CD4-positive, alpha-beta memory T cell (primary cell): Measurements from ENCODE around the gene MARCO. TPM values are rescaled to one million over a fixed set of nuclear protein-coding genes. Genes with fewer than 3 reads are reported as not detected.
A peak's percentile ranks its signal among the peaks of the same experiment; 100 is the strongest.

Experiments used
- CTCF ChIA-PET: fragments of 350-600 bp; sonication (Branson Sonifier 250); formaldehyde crosslinking; loops from one replicate; lab custom pipeline; 2021; ENCODE audit warnings: inconsistent platforms; ENCODE audit not compliant: partially characterized antibody; lab: Charles Lee
- POLR2A ChIA-PET: fragments of 350-600 bp; sonication (Branson Sonifier 250); formaldehyde crosslinking; loops from one replicate; lab custom pipeline; 2021; ENCODE audit not compliant: partially characterized antibody; lab: Charles Lee
- DNase-seq, 5 donors: peaks; one replicate each; pipeline versions ENCODE4 v3.0.0 to v3.0.0-alpha.2; 2020 to 2022; ENCODE audit warnings: mixed read lengths in 1 of 5
- H3K27ac ChIP-seq: one replicate; pipeline ENCODE4 v1.7.0; 2013; ENCODE audit warnings: low read depth, low read length
- H3K27me3 ChIP-seq: 2 replicates; pipeline ENCODE4 v1.7.0; 2013; ENCODE audit warnings: mild to moderate bottlenecking, low read length, moderate library complexity; ENCODE audit not compliant: insufficient read depth
- H3K36me3 ChIP-seq: 2 replicates; pipeline ENCODE4 v1.7.0; 2013; ENCODE audit warnings: mild to moderate bottlenecking, low read length, moderate library complexity; ENCODE audit not compliant: insufficient read depth
- H3K4me1 ChIP-seq: 2 replicates; pipeline ENCODE4 v1.7.0; 2013; ENCODE audit warnings: mild to moderate bottlenecking, low read length, moderate library complexity; ENCODE audit not compliant: insufficient read depth
- H3K4me3 ChIP-seq, 2 donors: one replicate each; pipeline ENCODE4 v1.7.0; 2013; ENCODE audit warnings: low read length in 2 of 2, mild to moderate bottlenecking in 1 of 2
- H3K9me3 ChIP-seq, 2 donors: one replicate each; pipeline ENCODE4 v1.7.0; 2013; ENCODE audit warnings: low read length in 2 of 2, control low read depth in 1 of 2; ENCODE audit not compliant: control insufficient read depth in 1 of 2
- H3K27ac Mint-ChIP-seq, 7 donors: one replicate each; pipeline ENCODE4 v1.8.0; 2020 to 2021; ENCODE audit warnings: mixed read lengths in 7 of 7, mild to moderate bottlenecking in 6 of 7, inconsistent platforms in 3 of 7, moderate library complexity in 3 of 7
- H3K27me3 Mint-ChIP-seq, 2 donors: one replicate each; pipeline ENCODE4 v1.8.0; 2020 to 2021; ENCODE audit warnings: mixed read lengths in 2 of 2
- H3K36me3 Mint-ChIP-seq, 2 donors: one replicate each; pipeline ENCODE4 v1.8.0; 2020 to 2021; ENCODE audit warnings: mixed read lengths in 2 of 2, inconsistent platforms in 1 of 2, mild to moderate bottlenecking in 1 of 2
- H3K4me1 Mint-ChIP-seq, 4 donors: one replicate each; pipeline ENCODE4 v1.8.0; 2020 to 2021; ENCODE audit warnings: mixed read lengths in 4 of 4, mild to moderate bottlenecking in 1 of 4
- H3K4me3 Mint-ChIP-seq, 8 donors: one replicate each; pipeline ENCODE4 v1.8.0; 2020 to 2021; ENCODE audit warnings: mixed read lengths in 8 of 8, mild to moderate bottlenecking in 7 of 8, moderate library complexity in 6 of 8, inconsistent platforms in 3 of 8
- H3K9me3 Mint-ChIP-seq, 8 donors: one replicate each; pipeline ENCODE4 v1.8.0; 2020 to 2021; ENCODE audit warnings: mixed read lengths in 8 of 8, mild to moderate bottlenecking in 5 of 8, inconsistent platforms in 3 of 8, moderate library complexity in 1 of 8
- intact Hi-C: fragments of 100-400 bp; cut with micrococcal nuclease; formaldehyde crosslinking; loops from one replicate; pipeline ENCODE4 v1.15.1; 2023
- polyA plus RNA-seq, 2 donors: library from polyadenylated mRNA; unstranded; fragments of 300-500 nt; fragmentation: Illumina TruSeq; gene quantifications; one replicate each; pipeline ENCODE4 v1.2.3, GENCODE V29; 2021
- total RNA-seq, 2 experiments: library from RNA; stranded (reverse); gene quantifications; one replicate each; pipeline ENCODE4 v1.2.3, GENCODE V29; 2021

Gene MARCO
- total and polyA plus RNA-seq, 4 experiments from 2014 or later, result 0.17 TPM; not detected in 3

DNA sequence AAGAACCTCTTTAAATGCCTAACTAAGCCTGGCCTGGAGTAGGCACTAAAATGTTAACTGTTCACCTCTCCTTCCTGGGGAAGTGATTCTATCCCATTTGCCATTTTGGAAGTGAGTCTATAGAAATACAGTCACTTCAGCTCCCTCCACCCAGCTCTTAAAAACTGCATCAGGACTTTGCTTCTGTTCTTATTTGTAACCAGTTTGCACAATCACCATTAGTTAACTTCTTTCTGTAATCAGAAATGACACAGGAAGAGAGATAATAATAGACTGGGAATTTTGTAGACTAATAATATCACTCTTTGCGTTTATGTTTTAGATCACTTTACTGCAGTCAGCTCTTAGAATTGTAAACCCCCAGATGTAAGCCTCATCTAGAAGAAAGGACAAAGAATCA, 16.0 kb upstream of the MARCO start:
- Mint-ChIP-seq H3K4me3 (no peak overlapping the region), H3K4me1 (no peaks in the 10 kb centered on the region), H3K9me3 (peaks cover 0 to 8% (median 5%) of the 10 kb centered on the region in 8 donors), H3K27me3 (peaks cover 2 to 4% of the 10 kb centered on the region in 2 donors), H3K27ac (no peak overlapping the region), H3K36me3 (no peaks in the 10 kb centered on the region)
- no peaks in the 10 kb centered on the region for H3K4me1 ChIP-seq
- ChIA-PET POLR2A (no interaction called here), CTCF (interaction anchor here (1.2 kb wide), 1 partner anchor 8 kb away, joined by 3 read pairs; no protein-coding TSS in a partner anchor)
- H3K9me3 ChIP-seq, result no peaks in the 10 kb centered on the region
- no peaks in the 10 kb centered on the region for H3K36me3 ChIP-seq
- no peak overlapping the region for H3K4me3 ChIP-seq
- no peak overlapping the region for H3K27ac ChIP-seq
- DNase-seq, result no peak
- H3K27me3 ChIP-seq, result no peaks in the 10 kb centered on the region
- intact Hi-C loops, result no loop called here

DNA sequence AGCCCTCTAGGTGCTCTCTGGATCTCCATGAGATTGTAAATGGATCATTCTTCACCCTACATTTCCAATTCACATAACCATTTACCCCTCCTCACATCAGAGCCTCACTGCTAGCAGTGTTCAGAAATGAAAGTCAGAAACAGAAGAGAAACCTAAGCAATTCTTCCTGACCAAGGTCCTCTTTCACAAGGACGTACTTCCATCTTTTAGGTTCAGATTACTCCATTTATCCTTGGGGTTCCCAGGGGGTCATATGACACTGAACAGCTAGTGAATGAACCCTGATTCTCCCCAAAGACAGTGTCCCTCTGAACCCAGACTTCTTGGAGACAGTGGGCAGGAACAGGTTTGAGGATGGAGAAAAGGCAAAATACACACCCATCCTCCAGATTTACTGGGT, 12.9 kb upstream of the MARCO start:
- intact Hi-C loops, result no loop called here
- DNase-seq, result no peak
- H3K4me3 ChIP-seq, result no peak overlapping the region
- ChIA-PET CTCF (no interaction called here), POLR2A (no interaction called here)
- Mint-ChIP-seq H3K4me3 (no peak overlapping the region), H3K9me3 (peaks cover 5 to 28% (median 17%) of the 10 kb centered on the region in 8 donors), H3K36me3 (peaks cover 0 to 7% of the 10 kb centered on the region in 2 donors), H3K27ac (no peak overlapping the region), H3K27me3 (no peaks in the 10 kb centered on the region), H3K4me1 (no peaks in the 10 kb centered on the region)
- no peaks in the 10 kb centered on the region for H3K36me3 ChIP-seq
- H3K27ac ChIP-seq, result no peak overlapping the region
- no peaks in the 10 kb centered on the region for H3K27me3 ChIP-seq
- H3K9me3 ChIP-seq, result peaks cover 0 to 4% of the 10 kb centered on the region in 2 donors
- no peaks in the 10 kb centered on the region for H3K4me1 ChIP-seq

DNA sequence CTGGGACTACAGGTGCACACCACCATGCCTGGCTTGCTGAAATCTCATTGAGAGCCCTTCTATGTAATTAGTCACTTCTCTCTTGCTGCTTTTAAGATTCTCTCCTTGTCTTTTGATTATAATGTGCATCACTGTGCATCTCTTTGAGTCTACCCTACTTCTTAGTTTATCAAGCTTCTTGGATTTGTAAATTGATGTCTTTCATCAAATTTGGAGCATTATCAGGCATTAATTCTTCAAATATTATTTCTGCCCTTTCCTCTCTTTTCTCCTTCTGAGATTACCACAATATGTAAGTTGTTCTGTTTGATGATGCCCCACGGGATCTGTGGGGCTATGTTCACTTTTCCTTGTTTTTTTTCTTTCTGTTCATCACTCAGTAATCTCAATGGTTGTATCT, 9.0 kb upstream of the MARCO start:
- H3K9me3 ChIP-seq, result peaks cover 0 to 4% of the 10 kb centered on the region in 2 donors
- no peak overlapping the region for H3K4me3 Mint-ChIP-seq
- H3K4me3 ChIP-seq, result no peak overlapping the region
- POLR2A ChIA-PET, result no interaction called here
- H3K9me3 Mint-ChIP-seq, result peaks cover 5 to 29% (median 17%) of the 10 kb centered on the region in 8 donors
- no peaks in the 10 kb centered on the region for H3K36me3 ChIP-seq
- CTCF ChIA-PET, result no interaction called here
- intact Hi-C loops, result no loop called here
- no peaks in the 10 kb centered on the region for H3K4me1 ChIP-seq
- peaks cover 0 to 7% of the 10 kb centered on the region in 2 donors for H3K36me3 Mint-ChIP-seq
- no peaks in the 10 kb centered on the region for H3K27me3 Mint-ChIP-seq
- peak overlapping the region in 1 of 7 donors; percentile 9 for H3K27ac Mint-ChIP-seq
- DNase-seq, result no peak
- no peak overlapping the region for H3K27ac ChIP-seq
- no peaks in the 10 kb centered on the region for H3K27me3 ChIP-seq
- H3K4me1 Mint-ChIP-seq, result no peaks in the 10 kb centered on the region

DNA sequence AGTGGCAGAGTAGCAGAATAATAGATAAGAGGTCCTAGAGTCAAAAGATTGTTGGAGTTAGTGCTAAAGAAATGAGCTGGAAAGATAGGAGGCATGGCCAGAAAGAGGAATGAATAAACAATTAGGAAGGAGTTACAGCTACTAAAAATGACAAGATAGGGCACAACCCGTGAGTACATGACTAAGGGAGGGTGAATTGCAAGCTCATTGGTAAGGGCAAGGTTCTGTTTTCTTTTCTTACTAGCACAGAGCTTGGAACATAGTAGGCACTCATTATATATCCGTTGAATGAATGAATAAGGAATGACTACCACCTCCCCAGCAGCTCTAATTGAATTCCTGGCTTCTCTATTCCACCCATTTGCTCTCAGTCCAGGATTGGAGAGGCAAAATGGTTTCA, 5.7 kb upstream of the MARCO start:
- H3K4me3 ChIP-seq, result no peak overlapping the region
- Mint-ChIP-seq H3K27ac (no peak overlapping the region), H3K4me1 (peaks cover 0 to 7% (median under 1%) of the 10 kb centered on the region in 4 donors), H3K27me3 (peaks cover 2 to 5% of the 10 kb centered on the region in 2 donors), H3K4me3 (no peak overlapping the region), H3K9me3 (peaks cover 0 to 25% (median 13%) of the 10 kb centered on the region in 8 donors), H3K36me3 (peaks cover 0 to 7% of the 10 kb centered on the region in 2 donors)
- H3K9me3 ChIP-seq, result peaks cover 0 to 4% of the 10 kb centered on the region in 2 donors
- no peaks in the 10 kb centered on the region for H3K36me3 ChIP-seq
- H3K27ac ChIP-seq, result no peak overlapping the region
- POLR2A ChIA-PET, result no interaction called here
- H3K27me3 ChIP-seq, result no peaks in the 10 kb centered on the region
- intact Hi-C loops, result no loop called here
- CTCF ChIA-PET, result no interaction called here
- H3K4me1 ChIP-seq, result no peaks in the 10 kb centered on the region
- DNase-seq, result no peak

DNA sequence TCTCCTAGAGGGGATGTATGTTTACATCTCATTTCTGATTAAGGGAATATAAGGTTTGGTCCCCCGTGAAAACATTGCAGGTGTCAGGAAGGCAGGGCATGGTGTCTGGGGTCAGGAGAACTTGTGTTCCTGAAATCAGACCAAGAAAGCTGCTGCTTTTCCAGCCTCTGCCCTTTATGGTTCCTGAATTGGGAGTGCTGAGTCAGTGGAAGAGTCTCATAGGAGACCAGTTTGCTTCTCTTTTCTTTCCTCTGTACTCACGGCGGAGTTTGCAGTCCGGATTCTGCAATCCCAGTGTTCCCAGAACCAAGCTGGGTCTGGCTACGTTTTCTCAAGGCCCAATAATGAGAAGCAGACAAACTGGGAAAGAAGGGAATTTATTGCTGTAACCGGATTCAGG, 5.1 kb upstream of the MARCO start:
- Mint-ChIP-seq H3K36me3 (peaks cover 0 to 7% of the 10 kb centered on the region in 2 donors), H3K27me3 (peaks cover 2 to 9% of the 10 kb centered on the region in 2 donors), H3K4me3 (no peak overlapping the region), H3K4me1 (peaks cover 0 to 7% (median under 1%) of the 10 kb centered on the region in 4 donors), H3K9me3 (peaks cover 0 to 20% (median 13%) of the 10 kb centered on the region in 8 donors), H3K27ac (no peak overlapping the region)
- DNase-seq, result no peak
- no peaks in the 10 kb centered on the region for H3K4me1 ChIP-seq
- POLR2A ChIA-PET, result no interaction called here
- peaks cover 0 to 4% of the 10 kb centered on the region in 2 donors for H3K9me3 ChIP-seq
- no peak overlapping the region for H3K4me3 ChIP-seq
- H3K27ac ChIP-seq, result no peak overlapping the region
- H3K27me3 ChIP-seq, result no peaks in the 10 kb centered on the region
- intact Hi-C loops, result no loop called here
- CTCF ChIA-PET, result no interaction called here
- no peaks in the 10 kb centered on the region for H3K36me3 ChIP-seq

DNA sequence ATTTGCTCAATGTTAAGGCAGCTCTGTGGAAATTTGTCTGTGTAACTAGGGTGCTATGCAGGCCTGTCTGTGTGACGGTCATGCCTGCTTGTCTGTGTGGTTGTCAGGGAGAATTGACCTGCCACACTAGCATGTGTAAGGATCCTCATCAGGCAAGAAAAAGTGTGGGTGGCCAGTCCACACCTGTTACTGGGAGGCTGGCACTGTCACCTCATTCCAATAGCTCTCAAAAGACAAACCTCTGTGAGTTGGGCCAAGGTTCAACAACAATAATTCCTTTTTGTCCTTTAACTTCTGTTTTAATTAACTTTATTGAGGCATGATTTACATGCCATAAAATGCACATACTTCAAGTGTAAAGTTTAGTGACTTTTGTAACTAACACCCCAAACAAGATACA, 4.2 kb upstream of the MARCO start:
- ChIA-PET POLR2A (no interaction called here), CTCF (interaction anchor here (1.3 kb wide), 1 partner anchor 56 kb away, joined by 5 read pairs; no protein-coding TSS in a partner anchor)
- H3K4me1 ChIP-seq, result no peaks in the 10 kb centered on the region
- Mint-ChIP-seq H3K27ac (no peak overlapping the region), H3K36me3 (peaks cover 0 to 7% of the 10 kb centered on the region in 2 donors), H3K27me3 (peaks cover 2 to 9% of the 10 kb centered on the region in 2 donors), H3K4me1 (peaks cover 0 to 7% (median under 1%) of the 10 kb centered on the region in 4 donors), H3K4me3 (no peak overlapping the region), H3K9me3 (peaks cover 0 to 13% (median 9%) of the 10 kb centered on the region in 8 donors)
- no peaks in the 10 kb centered on the region for H3K36me3 ChIP-seq
- no peak overlapping the region for H3K4me3 ChIP-seq
- no peaks in the 10 kb centered on the region for H3K9me3 ChIP-seq
- no peak overlapping the region for H3K27ac ChIP-seq
- intact Hi-C loops, result no loop called here
- DNase-seq, result no peak
- no peaks in the 10 kb centered on the region for H3K27me3 ChIP-seq

DNA sequence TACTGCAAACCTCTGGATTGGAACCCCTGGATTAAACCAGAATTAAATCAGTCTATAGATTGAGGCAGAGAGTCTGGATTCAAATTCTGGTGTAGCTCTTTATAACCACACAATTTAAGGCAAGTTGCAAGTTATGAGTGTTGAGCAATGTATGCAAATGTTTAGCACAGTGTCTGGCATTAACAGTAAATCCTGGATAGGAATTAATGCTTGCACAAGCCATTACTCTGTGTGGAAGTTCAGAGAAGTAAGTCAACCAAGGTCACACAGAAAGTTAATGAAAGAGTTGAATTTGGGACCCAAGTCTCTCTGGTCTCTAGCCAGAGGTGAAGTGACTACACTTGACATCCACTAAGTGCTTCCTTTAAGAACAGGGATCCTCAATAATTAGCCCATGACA, 2.0 kb upstream of the MARCO start:
- H3K9me3 ChIP-seq, result no peaks in the 10 kb centered on the region
- H3K27ac ChIP-seq, result no peak overlapping the region
- H3K27me3 ChIP-seq, result no peaks in the 10 kb centered on the region
- H3K4me3 ChIP-seq, result no peak overlapping the region
- CTCF ChIA-PET, result interaction anchor here (1.6 kb wide), 1 partner anchor 58 kb away, joined by 8 read pairs; no protein-coding TSS in a partner anchor
- Mint-ChIP-seq H3K9me3 (no peaks in the 10 kb centered on the region), H3K36me3 (no peaks in the 10 kb centered on the region), H3K27me3 (peaks cover 2 to 9% of the 10 kb centered on the region in 2 donors), H3K4me1 (peaks cover 0 to 7% (median under 1%) of the 10 kb centered on the region in 4 donors), H3K4me3 (no peak overlapping the region), H3K27ac (peak overlapping the region in 1 of 7 donors; percentile 20)
- no peak for DNase-seq
- H3K4me1 ChIP-seq, result no peaks in the 10 kb centered on the region
- POLR2A ChIA-PET, result interaction anchor here (1.2 kb wide), 1 partner anchor 37 kb away, joined by 3 read pairs; no protein-coding TSS in a partner anchor
- H3K36me3 ChIP-seq, result no peaks in the 10 kb centered on the region
- intact Hi-C loops, result no loop called here
